ENCODE data around the gene BMI1. TPM values are rescaled to one million over a fixed set of nuclear protein-coding genes. Genes with fewer than 3 reads are reported as not detected.

The BMI1 gene
- total and polyA plus RNA-seq, 2 experiments from 2014 or later = 2.3 to 10.7 TPM

DNA sequence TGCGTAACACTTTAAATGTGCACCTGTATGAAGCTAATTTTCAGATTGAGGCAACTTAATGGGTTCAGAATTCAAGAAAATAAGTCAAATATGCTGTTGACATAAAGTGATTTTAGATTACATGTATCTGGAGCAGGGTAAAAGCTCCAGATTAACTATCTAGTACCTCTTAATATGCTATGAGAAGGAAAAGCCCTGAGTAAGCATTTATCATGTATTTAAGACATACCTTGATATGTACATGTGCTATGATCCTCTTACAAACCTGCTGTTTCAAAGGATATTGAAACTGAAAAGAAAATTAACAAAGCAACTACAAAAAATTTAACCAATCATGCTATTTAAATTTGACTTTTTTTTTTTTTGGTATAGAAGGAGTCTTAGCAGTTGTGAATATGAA, 28.9 kb downstream of the BMI1 start:
- Mint-ChIP-seq H3K27ac (no peak overlapping the region), H3K4me3 (no peak overlapping the region), H3K36me3 (ENCODE audit: low read depth) (no peaks in the 10 kb centered on the region), H3K4me1 (no peaks in the 10 kb centered on the region), H3K27me3 (ENCODE audit: insufficient read depth, low read depth, poor library complexity) (peaks cover 41% of the 10 kb centered on the region), H3K9me3 (no peaks in the 10 kb centered on the region)
- no peak for DNase-seq (ENCODE audit: low spot score)
- no peak for TF ChIP-seq CREB1 (CRISPR knock-in tag; IDR thresholded peaks at IDR 0.05; ENCODE audit: low read depth)
- no peak for TF ChIP-seq NANOG (IDR thresholded peaks at IDR 0.05; ENCODE audit: borderline replicate concordance)
- no peak for TF ChIP-seq EZH2phosphoT487 (IDR thresholded peaks at IDR 0.05; ENCODE audit: unreplicated experiment)
- Histone ChIP-seq H3K4me1 (ENCODE audit: insufficient read depth) (peaks cover 1% of the 10 kb centered on the region; the same call in 1 of the 2 replicates), H4K20me1 (replicated peaks; ENCODE audit: insufficient read depth) (no peaks in the 10 kb centered on the region; the same call in 1 of the 2 replicates), H3K9me2 (ENCODE audit: insufficient read depth) (no peaks in the 10 kb centered on the region), H3K4me2 (no peak overlapping the region), H3K79me2 (replicated peaks; ENCODE audit: insufficient read depth) (no peaks in the 10 kb centered on the region), H3F3A (replicated peaks; ENCODE audit: low read depth) (peaks cover 5% of the 10 kb centered on the region), H3K27ac (ENCODE audit: low read depth) (no peak overlapping the region), H2AFZ (no peak overlapping the region), H3K36me3 (ENCODE audit: insufficient read depth) (no peaks in the 10 kb centered on the region), H3K4me3 (no peak overlapping the region), H3K27me3 (ENCODE audit: insufficient read depth) (peaks cover 49% of the 10 kb centered on the region)
- no peak for ATAC-seq

DNA sequence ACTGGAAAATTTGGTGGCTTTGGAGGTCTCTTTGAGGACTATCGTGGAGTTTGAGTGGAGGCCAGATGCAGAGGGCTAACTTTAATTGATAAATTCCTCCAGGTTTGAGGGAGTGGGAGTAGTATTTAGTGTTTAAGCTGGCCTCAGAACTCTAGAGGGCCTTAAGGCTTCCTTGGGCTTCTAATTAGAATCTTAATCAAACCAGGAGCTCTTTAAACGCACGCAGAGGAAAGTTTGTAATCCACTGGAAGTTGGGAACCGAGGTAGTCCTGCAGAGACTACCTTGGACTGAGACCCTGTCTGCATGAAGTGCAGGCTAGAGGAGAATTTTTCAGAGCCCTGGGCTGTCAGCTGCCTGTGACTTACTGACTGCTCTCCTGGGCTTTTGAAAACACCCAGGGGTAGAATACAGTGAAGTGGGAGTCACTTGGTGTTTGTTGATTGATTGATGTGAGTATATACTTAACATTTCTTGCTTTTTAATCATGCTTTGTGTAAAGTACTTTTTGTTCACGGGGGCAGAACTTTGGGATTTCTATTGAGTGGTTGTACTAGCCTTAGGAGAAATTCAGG, 30.3 kb downstream of the BMI1 start:
- H4K20me1 ChIP-seq (replicated peaks; ENCODE audit: insufficient read depth) = no peaks in the 10 kb centered on the region; the same call in 1 of the 2 replicates
- no peaks in the 10 kb centered on the region for H3K9me2 ChIP-seq (ENCODE audit: insufficient read depth)
- H3K27ac ChIP-seq (ENCODE audit: low read depth) = no peak overlapping the region
- Mint-ChIP-seq H3K27me3 (ENCODE audit: insufficient read depth, low read depth, poor library complexity) (peaks cover 26% of the 10 kb centered on the region), H3K36me3 (ENCODE audit: low read depth) (no peaks in the 10 kb centered on the region), H3K9me3 (no peaks in the 10 kb centered on the region), H3K27ac (no peak overlapping the region), H3K4me1 (no peaks in the 10 kb centered on the region), H3K4me3 (no peak overlapping the region)
- no peak overlapping the region for H2AFZ ChIP-seq
- peaks cover 34% of the 10 kb centered on the region for H3K27me3 ChIP-seq (ENCODE audit: insufficient read depth)
- no peaks in the 10 kb centered on the region for H3K79me2 ChIP-seq (replicated peaks; ENCODE audit: insufficient read depth)
- H3K4me3 ChIP-seq = no peak overlapping the region
- TF ChIP-seq JUNB (IDR thresholded peaks at IDR 0.05; ENCODE audit: unreplicated experiment) = no peak
- TF ChIP-seq STAT1 (IDR thresholded peaks at IDR 0.05; ENCODE audit: unreplicated experiment) = no peak
- TF ChIP-seq, protein P1, sequence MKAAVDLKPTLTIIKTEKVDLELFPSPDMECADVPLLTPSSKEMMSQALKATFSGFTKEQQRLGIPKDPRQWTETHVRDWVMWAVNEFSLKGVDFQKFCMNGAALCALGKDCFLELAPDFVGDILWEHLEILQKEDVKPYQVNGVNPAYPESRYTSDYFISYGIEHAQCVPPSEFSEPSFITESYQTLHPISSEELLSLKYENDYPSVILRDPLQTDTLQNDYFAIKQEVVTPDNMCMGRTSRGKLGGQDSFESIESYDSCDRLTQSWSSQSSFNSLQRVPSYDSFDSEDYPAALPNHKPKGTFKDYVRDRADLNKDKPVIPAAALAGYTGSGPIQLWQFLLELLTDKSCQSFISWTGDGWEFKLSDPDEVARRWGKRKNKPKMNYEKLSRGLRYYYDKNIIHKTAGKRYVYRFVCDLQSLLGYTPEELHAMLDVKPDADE (IDR thresholded peaks at IDR 0.05) = no peak
- no peak for TF ChIP-seq CREB1 (CRISPR knock-in tag; IDR thresholded peaks at IDR 0.05; ENCODE audit: low read depth)
- TF ChIP-seq, protein P2, sequence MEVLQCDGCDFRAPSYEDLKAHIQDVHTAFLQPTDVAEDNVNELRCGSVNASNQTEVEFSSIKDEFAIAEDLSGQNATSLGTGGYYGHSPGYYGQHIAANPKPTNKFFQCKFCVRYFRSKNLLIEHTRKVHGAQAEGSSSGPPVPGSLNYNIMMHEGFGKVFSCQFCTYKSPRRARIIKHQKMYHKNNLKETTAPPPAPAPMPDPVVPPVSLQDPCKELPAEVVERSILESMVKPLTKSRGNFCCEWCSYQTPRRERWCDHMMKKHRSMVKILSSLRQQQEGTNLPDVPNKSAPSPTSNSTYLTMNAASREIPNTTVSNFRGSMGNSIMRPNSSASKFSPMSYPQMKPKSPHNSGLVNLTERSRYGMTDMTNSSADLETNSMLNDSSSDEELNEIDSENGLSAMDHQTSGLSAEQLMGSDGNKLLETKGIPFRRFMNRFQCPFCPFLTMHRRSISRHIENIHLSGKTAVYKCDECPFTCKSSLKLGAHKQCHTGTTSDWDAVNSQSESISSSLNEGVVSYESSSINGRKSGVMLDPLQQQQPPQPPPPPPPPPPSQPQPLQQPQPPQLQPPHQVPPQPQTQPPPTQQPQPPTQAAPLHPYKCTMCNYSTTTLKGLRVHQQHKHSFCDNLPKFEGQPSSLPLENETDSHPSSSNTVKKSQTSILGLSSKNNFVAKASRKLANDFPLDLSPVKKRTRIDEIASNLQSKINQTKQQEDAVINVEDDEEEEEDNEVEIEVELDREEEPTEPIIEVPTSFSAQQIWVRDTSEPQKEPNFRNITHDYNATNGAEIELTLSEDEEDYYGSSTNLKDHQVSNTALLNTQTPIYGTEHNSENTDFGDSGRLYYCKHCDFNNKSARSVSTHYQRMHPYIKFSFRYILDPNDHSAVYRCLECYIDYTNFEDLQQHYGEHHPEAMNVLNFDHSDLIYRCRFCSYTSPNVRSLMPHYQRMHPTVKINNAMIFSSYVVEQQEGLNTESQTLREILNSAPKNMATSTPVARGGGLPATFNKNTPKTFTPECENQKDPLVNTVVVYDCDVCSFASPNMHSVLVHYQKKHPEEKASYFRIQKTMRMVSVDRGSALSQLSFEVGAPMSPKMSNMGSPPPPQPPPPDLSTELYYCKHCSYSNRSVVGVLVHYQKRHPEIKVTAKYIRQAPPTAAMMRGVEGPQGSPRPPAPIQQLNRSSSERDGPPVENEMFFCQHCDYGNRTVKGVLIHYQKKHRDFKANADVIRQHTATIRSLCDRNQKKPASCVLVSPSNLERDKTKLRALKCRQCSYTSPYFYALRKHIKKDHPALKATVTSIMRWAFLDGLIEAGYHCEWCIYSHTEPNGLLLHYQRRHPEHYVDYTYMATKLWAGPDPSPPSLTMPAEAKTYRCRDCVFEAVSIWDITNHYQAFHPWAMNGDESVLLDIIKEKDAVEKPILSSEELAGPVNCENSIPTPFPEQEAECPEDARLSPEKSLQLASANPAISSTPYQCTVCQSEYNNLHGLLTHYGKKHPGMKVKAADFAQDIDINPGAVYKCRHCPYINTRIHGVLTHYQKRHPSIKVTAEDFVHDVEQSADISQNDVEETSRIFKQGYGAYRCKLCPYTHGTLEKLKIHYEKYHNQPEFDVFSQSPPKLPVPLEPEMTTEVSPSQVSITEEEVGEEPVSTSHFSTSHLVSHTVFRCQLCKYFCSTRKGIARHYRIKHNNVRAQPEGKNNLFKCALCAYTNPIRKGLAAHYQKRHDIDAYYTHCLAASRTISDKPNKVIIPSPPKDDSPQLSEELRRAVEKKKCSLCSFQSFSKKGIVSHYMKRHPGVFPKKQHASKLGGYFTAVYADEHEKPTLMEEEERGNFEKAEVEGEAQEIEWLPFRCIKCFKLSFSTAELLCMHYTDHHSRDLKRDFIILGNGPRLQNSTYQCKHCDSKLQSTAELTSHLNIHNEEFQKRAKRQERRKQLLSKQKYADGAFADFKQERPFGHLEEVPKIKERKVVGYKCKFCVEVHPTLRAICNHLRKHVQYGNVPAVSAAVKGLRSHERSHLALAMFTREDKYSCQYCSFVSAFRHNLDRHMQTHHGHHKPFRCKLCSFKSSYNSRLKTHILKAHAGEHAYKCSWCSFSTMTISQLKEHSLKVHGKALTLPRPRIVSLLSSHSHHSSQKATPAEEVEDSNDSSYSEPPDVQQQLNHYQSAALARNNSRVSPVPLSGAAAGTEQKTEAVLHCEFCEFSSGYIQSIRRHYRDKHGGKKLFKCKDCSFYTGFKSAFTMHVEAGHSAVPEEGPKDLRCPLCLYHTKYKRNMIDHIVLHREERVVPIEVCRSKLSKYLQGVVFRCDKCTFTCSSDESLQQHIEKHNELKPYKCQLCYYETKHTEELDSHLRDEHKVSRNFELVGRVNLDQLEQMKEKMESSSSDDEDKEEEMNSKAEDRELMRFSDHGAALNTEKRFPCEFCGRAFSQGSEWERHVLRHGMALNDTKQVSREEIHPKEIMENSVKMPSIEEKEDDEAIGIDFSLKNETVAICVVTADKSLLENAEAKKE (CRISPR knock-in tag; IDR thresholded peaks at IDR 0.05) = no peak
- TF ChIP-seq POLR2AphosphoS5 (IDR thresholded peaks at IDR 0.05; ENCODE audit: low read depth) = no peak
- TF ChIP-seq EZH2 (IDR thresholded peaks at IDR 0.05; ENCODE audit: low read depth, unreplicated experiment) = no peak
- no peak for TF ChIP-seq EZH2phosphoT487 (IDR thresholded peaks at IDR 0.05; ENCODE audit: unreplicated experiment)
- TF ChIP-seq NANOG (IDR thresholded peaks at IDR 0.05; ENCODE audit: borderline replicate concordance) = no peak
- no peak for TF ChIP-seq ZNF114 (CRISPR knock-in tag; IDR thresholded peaks at IDR 0.05)
- H3K4me2 ChIP-seq = no peak overlapping the region
- ATAC-seq (no peak), DNase-seq (ENCODE audit: low spot score) (no peak)
- no peaks in the 10 kb centered on the region for H3F3A ChIP-seq (replicated peaks; ENCODE audit: low read depth)
- H3K36me3 ChIP-seq (ENCODE audit: insufficient read depth) = no peaks in the 10 kb centered on the region
- no peaks in the 10 kb centered on the region for H3K4me1 ChIP-seq (ENCODE audit: insufficient read depth)
